GM23248 (cell line): ENCODE data around the gene TRIM32. TPM values are rescaled to one million over a fixed set of nuclear protein-coding genes. Genes with fewer than 3 reads are reported as not detected.

ENCODE experiments used
- DNase-seq: peaks from one replicate; pipeline ENCODE4 v3.0.0-alpha.2; 2015
- H2AFZ ChIP-seq: fragments of 200-600 bp; sonication (generic); 2 replicates; pipeline ENCODE4 v1.6.1; 2016; ENCODE audit warnings: antibody characterized with exemption
- H3F3A ChIP-seq: fragments of 200-600 bp; sonication (generic); 2 replicates; pipeline ENCODE4 v1.6.1; 2016; ENCODE audit warnings: mild to moderate bottlenecking, antibody characterized with exemption, mixed run types; ENCODE audit not compliant: insufficient read depth
- H3K27ac ChIP-seq: fragments of 200-600 bp; sonication (generic); 2 replicates; pipeline ENCODE4 v1.5.1; 2016; ENCODE audit warnings: mild to moderate bottlenecking
- H3K27me3 ChIP-seq: fragments of 200-600 bp; sonication (generic); replicated peaks from 2 replicates; pipeline ENCODE4 v1.6.1; 2016; ENCODE audit warnings: mild to moderate bottlenecking; ENCODE audit not compliant: insufficient read depth
- H3K36me3 ChIP-seq: fragments of 200-600 bp; sonication (generic); 2 replicates; pipeline ENCODE4 v1.6.1; 2016; ENCODE audit warnings: low read depth, mild to moderate bottlenecking
- H3K4me1 ChIP-seq: fragments of 200-600 bp; sonication (generic); 2 replicates; pipeline ENCODE4 v1.6.1; 2016; ENCODE audit warnings: mild to moderate bottlenecking; ENCODE audit not compliant: insufficient read depth
- H3K4me2 ChIP-seq: fragments of 200-600 bp; sonication (generic); one replicate; pipeline ENCODE4 v1.6.1; 2016; ENCODE audit warnings: mild to moderate bottlenecking; ENCODE audit not compliant: unreplicated experiment
- H3K4me3 ChIP-seq: fragments of 200-600 bp; sonication (generic); 2 replicates; pipeline ENCODE4 v1.5.1; 2016; ENCODE audit warnings: mild to moderate bottlenecking
- H3K79me2 ChIP-seq: fragments of 200-600 bp; sonication (generic); 2 replicates; pipeline ENCODE4 v1.6.1; 2016; ENCODE audit warnings: mild to moderate bottlenecking; ENCODE audit not compliant: insufficient read depth
- H3K9ac ChIP-seq: fragments of 200-600 bp; sonication (generic); 2 replicates; pipeline ENCODE4 v1.6.1; 2016; ENCODE audit warnings: mild to moderate bottlenecking
- H3K9me2 ChIP-seq: fragments of 200-600 bp; sonication (generic); 2 replicates; pipeline ENCODE4 v1.6.1; 2016; ENCODE audit warnings: mixed run types, mild to moderate bottlenecking, moderate library complexity; ENCODE audit not compliant: insufficient read depth
- H3K9me3 ChIP-seq: fragments of 200-600 bp; sonication (generic); one replicate; pipeline ENCODE4 v1.6.1; 2017; ENCODE audit warnings: low read depth
- H4K20me1 ChIP-seq: fragments of 200-600 bp; sonication (generic); 2 replicates; pipeline ENCODE4 v1.6.0; 2016; ENCODE audit not compliant: insufficient read depth
- EZH2 ChIP-seq: fragments of 200-600 bp; sonication (generic); IDR thresholded peaks from 2 replicates; pipeline ENCODE4 v1.6.1; 2018; ENCODE audit warnings: antibody characterized with exemption, mild to moderate bottlenecking; ENCODE audit not compliant: insufficient read depth, poor library complexity, severe bottlenecking
- EZH2phosphoT487 ChIP-seq: fragments of 200-600 bp; sonication (generic); IDR thresholded peaks from 2 replicates; pipeline ENCODE4 v1.6.1; 2018; ENCODE audit warnings: antibody characterized with exemption, moderate library complexity, mild to moderate bottlenecking, low read depth; ENCODE audit not compliant: insufficient read depth
- WGBS, 2 experiments: methylation state at CpG; one replicate each; pipeline ENCODE4 v1.1.6; 2015 to 2017; ENCODE audit warnings: low lambda C conversion rate in 2 of 2, low coverage in 1 of 2; ENCODE audit errors: missing lambda C conversion rate in 2 of 2; 5-methylcytosine and 5-hydroxymethylcytosine counted together
- in situ Hi-C: fragments of 300-500 bp; cut with MboI; formaldehyde crosslinking; loops from 2 replicates; pipeline ENCODE4 v1.15.0; 2020
- polyA plus RNA-seq: library from polyadenylated mRNA; unstranded; fragments of >200 nt; fragmentation: Nextera tagmentation; extraction: Ambion mirVana; gene quantifications from 2 replicates; pipeline ENCODE4 v1.2.1, GENCODE V29; 2016
- total RNA-seq: library from RNA; depleted of rRNA; stranded (reverse); fragments of >200 nt; shearing (Covaris generic); gene quantifications from 2 replicates; pipeline ENCODE4 v1.2.3, GENCODE V29; 2014

The TRIM32 gene
- total and polyA plus RNA-seq, 2 experiments from 2014 or later = 34.5 to 41.9 TPM

DNA sequence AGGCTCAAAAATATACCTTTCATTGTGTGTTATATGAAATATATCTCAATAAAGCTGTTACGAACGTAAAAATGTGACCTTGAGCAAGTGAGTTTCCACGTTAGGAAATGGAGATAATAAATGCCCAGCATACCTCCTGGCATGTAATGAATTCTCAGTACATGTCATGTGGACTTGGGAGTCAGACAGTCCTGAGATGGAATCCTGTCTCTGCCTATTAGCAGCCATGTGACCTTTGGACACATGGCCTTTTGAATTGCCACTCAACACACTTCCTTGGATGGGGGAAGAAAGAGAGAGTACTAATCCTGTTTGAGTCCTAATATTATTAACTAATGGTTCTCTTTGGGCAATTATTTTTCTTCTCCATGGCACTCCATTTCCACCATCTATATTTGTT, 25.7 kb downstream of the TRIM32 start:
- Histone ChIP-seq H3K27ac (no peak overlapping the region), H3K9me2 (no peaks in the 10 kb centered on the region), H3K79me2 (no peaks in the 10 kb centered on the region), H3K4me1 (peaks cover 16% of the 10 kb centered on the region), H3K27me3 (no peaks in the 10 kb centered on the region), H4K20me1 (no peaks in the 10 kb centered on the region; the same call in 1 of the 2 replicates), H3K4me2 (no peak overlapping the region), H2AFZ (no peak overlapping the region), H3K9ac (no peak overlapping the region), H3K9me3 (no peaks in the 10 kb centered on the region), H3K36me3 (no peaks in the 10 kb centered on the region), H3K4me3 (no peak overlapping the region), H3F3A (no peaks in the 10 kb centered on the region)
- DNase-seq = no peak
- TF ChIP-seq EZH2phosphoT487 (no peak), EZH2 (no peak)
- in situ Hi-C loops = no loop called here
- 71 to 75% methylated on average over 3 of the region's 3 CpGs for WGBS, 2 experiments

DNA sequence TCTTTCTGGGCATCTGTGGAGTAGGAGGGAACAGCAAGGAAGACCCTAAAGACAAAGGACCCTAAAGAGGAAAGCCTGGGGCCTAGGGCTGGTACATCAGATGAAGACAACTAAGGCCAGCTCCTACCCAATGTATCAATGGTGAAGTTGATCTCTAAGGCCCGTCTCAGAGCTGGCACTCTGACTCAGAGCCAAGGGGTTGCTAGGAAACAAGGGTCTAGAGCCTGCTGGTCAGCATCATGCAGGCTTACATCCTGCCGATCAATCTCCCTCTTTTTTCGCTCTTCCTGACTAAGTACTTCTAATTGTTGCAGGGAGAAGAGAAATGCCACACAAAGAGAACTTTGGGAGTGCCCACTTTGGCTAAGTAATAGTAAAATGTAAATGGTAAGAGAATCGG, 26.2 kb downstream of the TRIM32 start:
- H3K79me2 ChIP-seq = no peaks in the 10 kb centered on the region
- no peak overlapping the region for H3K4me3 ChIP-seq
- H3K9ac ChIP-seq = no peak overlapping the region
- no peaks in the 10 kb centered on the region for H3K27me3 ChIP-seq
- no peaks in the 10 kb centered on the region for H3K9me3 ChIP-seq
- H3K27ac ChIP-seq = no peak overlapping the region
- WGBS, 2 experiments = 78 to 80% methylated on average over 4 of the region's 4 CpGs
- no peak for DNase-seq
- H4K20me1 ChIP-seq = no peaks in the 10 kb centered on the region; the same call in 1 of the 2 replicates
- peaks cover 12% of the 10 kb centered on the region for H3K4me1 ChIP-seq
- no peaks in the 10 kb centered on the region for H3F3A ChIP-seq
- no peak for TF ChIP-seq EZH2
- no peak for TF ChIP-seq EZH2phosphoT487
- H3K36me3 ChIP-seq = no peaks in the 10 kb centered on the region
- H3K9me2 ChIP-seq = no peaks in the 10 kb centered on the region
- in situ Hi-C loops = no loop called here
- H2AFZ ChIP-seq = no peak overlapping the region
- no peak overlapping the region for H3K4me2 ChIP-seq

DNA sequence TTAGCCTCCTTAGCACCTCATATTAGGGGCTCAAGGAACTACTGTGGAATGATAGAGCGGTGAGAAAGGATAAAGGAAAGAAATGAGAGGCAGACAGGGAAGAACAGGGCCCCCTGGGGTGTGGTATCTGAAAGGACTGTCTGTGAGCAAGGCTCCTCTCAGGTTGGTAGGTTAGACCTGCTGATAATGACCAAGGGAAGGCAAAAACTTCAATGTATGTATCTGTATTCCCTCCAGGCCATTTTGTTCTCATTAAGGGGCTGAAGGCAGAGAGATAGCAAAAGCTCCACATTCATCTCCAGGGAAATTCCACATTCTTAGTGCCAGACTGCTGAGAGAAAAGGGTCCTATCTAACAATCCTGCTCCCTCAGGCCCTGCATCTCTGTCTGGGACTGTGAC, 28.6 kb downstream of the TRIM32 start:
- H3K4me1 ChIP-seq = peaks cover 12% of the 10 kb centered on the region
- no peak overlapping the region for H3K9ac ChIP-seq
- H3K79me2 ChIP-seq = no peaks in the 10 kb centered on the region
- H3K36me3 ChIP-seq = no peaks in the 10 kb centered on the region
- no peaks in the 10 kb centered on the region for H3F3A ChIP-seq
- H3K9me2 ChIP-seq = no peaks in the 10 kb centered on the region
- no peaks in the 10 kb centered on the region; the same call in 1 of the 2 replicates for H4K20me1 ChIP-seq
- in situ Hi-C loops = no loop called here
- 97 to 100% methylated on average over 1 of the region's 1 CpG for WGBS, 2 experiments
- H3K4me2 ChIP-seq = no peak overlapping the region
- no peak overlapping the region for H3K27ac ChIP-seq
- no peaks in the 10 kb centered on the region for H3K9me3 ChIP-seq
- DNase-seq = no peak
- TF ChIP-seq EZH2phosphoT487 (no peak), EZH2 (no peak)
- no peak overlapping the region for H3K4me3 ChIP-seq
- H3K27me3 ChIP-seq = no peaks in the 10 kb centered on the region
- H2AFZ ChIP-seq = no peak overlapping the region

DNA sequence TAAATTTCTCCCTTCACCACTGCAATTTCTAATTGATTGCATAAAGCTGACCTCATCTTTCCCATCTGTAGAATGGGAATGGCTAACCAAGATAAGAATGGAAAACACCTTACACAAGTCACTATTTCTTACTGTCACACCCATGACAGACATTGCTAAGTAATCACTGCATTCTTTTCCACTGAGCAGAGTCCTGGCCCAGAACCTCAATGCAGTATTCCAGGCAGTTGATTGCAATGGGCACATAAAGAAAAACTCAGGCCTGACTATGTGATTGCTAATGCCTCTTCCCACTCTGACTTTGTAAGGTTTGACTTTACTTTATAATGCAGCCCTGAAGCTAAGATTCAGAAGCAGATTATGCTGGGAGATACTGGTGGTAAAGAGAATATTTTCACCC, 29.3 kb downstream of the TRIM32 start:
- H3K9ac ChIP-seq = no peak overlapping the region
- H3K9me3 ChIP-seq = no peaks in the 10 kb centered on the region
- no peaks in the 10 kb centered on the region for H3K36me3 ChIP-seq
- H3K4me3 ChIP-seq = no peak overlapping the region
- no peaks in the 10 kb centered on the region for H3K79me2 ChIP-seq
- DNase-seq = peak; percentile 33
- no peaks in the 10 kb centered on the region for H4K20me1 ChIP-seq
- in situ Hi-C loops = no loop called here
- TF ChIP-seq EZH2 (no peak), EZH2phosphoT487 (no peak)
- no peak overlapping the region for H3K27ac ChIP-seq
- H3F3A ChIP-seq = no peaks in the 10 kb centered on the region
- no peak overlapping the region for H2AFZ ChIP-seq
- no peak overlapping the region for H3K4me2 ChIP-seq
- H3K4me1 ChIP-seq = peaks cover 12% of the 10 kb centered on the region
- no peaks in the 10 kb centered on the region for H3K27me3 ChIP-seq
- no peaks in the 10 kb centered on the region for H3K9me2 ChIP-seq

DNA sequence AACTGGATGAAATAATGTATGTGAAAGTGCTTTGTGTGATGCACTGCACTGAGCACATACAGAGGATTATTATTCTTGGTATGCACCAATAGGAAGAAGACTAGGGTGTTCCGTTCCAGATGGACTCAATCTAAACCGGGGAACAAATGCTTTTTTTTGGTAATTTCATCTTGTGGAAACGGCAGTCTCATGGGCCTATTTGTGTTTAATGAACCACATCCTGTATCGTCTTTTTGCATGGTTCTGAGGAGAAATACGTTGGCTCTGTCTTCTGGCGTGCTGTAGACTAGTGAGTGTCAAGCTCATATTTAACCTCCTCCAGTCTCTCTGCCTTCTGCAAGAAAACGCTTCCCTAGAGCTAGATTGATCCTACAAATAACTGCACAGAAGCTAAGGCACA, 30.0 kb downstream of the TRIM32 start:
- H3F3A ChIP-seq = no peaks in the 10 kb centered on the region
- no peak overlapping the region for H3K27ac ChIP-seq
- peaks cover 12% of the 10 kb centered on the region for H3K4me1 ChIP-seq
- DNase-seq = peak; percentile 36
- no peaks in the 10 kb centered on the region for H3K36me3 ChIP-seq
- no peaks in the 10 kb centered on the region for H3K79me2 ChIP-seq
- no peak overlapping the region for H3K4me3 ChIP-seq
- TF ChIP-seq EZH2 = no peak
- TF ChIP-seq EZH2phosphoT487 = no peak
- in situ Hi-C loops = no loop called here
- no peaks in the 10 kb centered on the region for H3K9me2 ChIP-seq
- H3K9me3 ChIP-seq = no peaks in the 10 kb centered on the region
- H2AFZ ChIP-seq = peak overlapping the region; percentile 23; the same call in 1 of the 2 replicates
- no peaks in the 10 kb centered on the region for H3K27me3 ChIP-seq
- H4K20me1 ChIP-seq = no peaks in the 10 kb centered on the region
- peak overlapping the region; percentile 5 for H3K4me2 ChIP-seq
- H3K9ac ChIP-seq = no peak overlapping the region
- 4 to 12% methylated on average over 7 of the region's 7 CpGs for WGBS, 2 experiments
